Activated CD4-positive, CD25-positive, alpha-beta regulatory T cell treated with anti-CD3 and anti-CD28 coated beads, Interleukin-2, amount 50 U/mL, for 24 hours (primary cell): ENCODE results near the gene SLC9A1.
"Not testable (repeated sequence)": the region's sequence is repeated elsewhere in the genome, so short reads cannot be mapped to it uniquely, and the experiment has no call there.

Source experiments
- ATAC-seq, 2 donors: fragments of 150-1000 bp; cut with Tn5 transposase; one replicate each; pipeline ENCODE4 v1.10.0; 2021; ENCODE audit warnings: mild to moderate bottlenecking in 1 of 2, moderate library complexity in 1 of 2

The SLC9A1 gene

GRCh38 chr1:27130798-27131197 lies 24.1 kb downstream of the SLC9A1 start:
- no peak for ATAC-seq

GRCh38 chr1:27129225-27129624 lies 25.7 kb downstream of the SLC9A1 start:
- no peak for ATAC-seq

GRCh38 chr1:27127419-27127818 lies 27.5 kb downstream of the SLC9A1 start:
- ATAC-seq: no peak

- ATAC-seq: no peak
Observed at GRCh38 chr1:27126391-27126790, 28.5 kb downstream of the SLC9A1 start.

- not testable (repeated sequence) for ATAC-seq
Observed at GRCh38 chr1:27125125-27125524, 29.8 kb downstream of the SLC9A1 start.

GRCh38 chr1:27124405-27124804 lies 30.5 kb downstream of the SLC9A1 start:
- no peak for ATAC-seq

GRCh38 chr1:27122652-27123051 lies 32.3 kb downstream of the SLC9A1 start:
- ATAC-seq: no peak

- no peak for ATAC-seq
Observed at GRCh38 chr1:27120854-27121253, 34.1 kb downstream of the SLC9A1 start.

GRCh38 chr1:27118440-27118689 lies 36.6 kb downstream of the SLC9A1 start:
- ATAC-seq: no peak

- no peak for ATAC-seq
Observed at GRCh38 chr1:27117733-27118439, 37.0 kb downstream of the SLC9A1 start.

GRCh38 chr1:27116697-27117096 lies 38.2 kb downstream of the SLC9A1 start:
- no peak for ATAC-seq

- no peak for ATAC-seq
Observed at GRCh38 chr1:27116232-27116631, 38.7 kb downstream of the SLC9A1 start.

GRCh38 chr1:27114546-27114945 lies 40.4 kb downstream of the SLC9A1 start:
- ATAC-seq: no peak

GRCh38 chr1:27113861-27114260 lies 41.1 kb downstream of the SLC9A1 start:
- ATAC-seq: no peak

GRCh38 chr1:27111626-27112573 lies 43.0 kb downstream of the SLC9A1 start:
- ATAC-seq: peak; percentile 96 to 98

- ATAC-seq: no peak
Observed at GRCh38 chr1:27109103-27109822, 45.7 kb downstream of the SLC9A1 start.

- no peak for ATAC-seq
Observed at GRCh38 chr1:27108588-27108987, 46.3 kb downstream of the SLC9A1 start.

GRCh38 chr1:27106561-27107323 lies 48.2 kb downstream of the SLC9A1 start:
- ATAC-seq: peak in 1 of 2 donors; percentile 22

- ATAC-seq: no peak
Observed at GRCh38 chr1:27105018-27105417, 49.9 kb downstream of the SLC9A1 start.

- no peak for ATAC-seq
Observed at GRCh38 chr1:27103498-27103897, 51.4 kb downstream of the SLC9A1 start.

GRCh38 chr1:27102707-27103468 lies 52.0 kb downstream of the SLC9A1 start:
- ATAC-seq: peak; percentile 63 to 67

GRCh38 chr1:27102134-27102706 lies 52.7 kb downstream of the SLC9A1 start:
- ATAC-seq: no peak
